ENCODE data around the gene SBF2. TPM values are rescaled to one million over a fixed set of nuclear protein-coding genes. Genes with fewer than 3 reads are reported as not detected.

SBF2 gene
- total and polyA plus RNA-seq, 9 of the 15 experiments (the other 6 are each of a cell fraction or from before 2014, with no cell fraction given), result 0.80 to 9.5 (median 5.0) TPM

- TF ChIP-seq ETV6 (IDR thresholded peaks at IDR 0.05; ENCODE audit: borderline replicate concordance in 1 of 2, low read depth in 2 of 2, low read length in 1 of 2) (no peak), ETV6 (CRISPR knock-in tag; IDR thresholded peaks at IDR 0.05; ENCODE audit: borderline replicate concordance) (0 out of 2 replicates have a peak, but pooled peaks have one; percentile 66), ZFX (CRISPR knock-in tag; IDR thresholded peaks at IDR 0.05) (peak; percentile 90), HES1 (IDR thresholded peaks at IDR 0.05; ENCODE audit: low read depth) (no peak), CTCFL (IDR thresholded peaks at IDR 0.05; ENCODE audit: borderline replicate concordance, insufficient read depth, low read depth, low read length, poor library complexity, severe bottlenecking) (peak; percentile 22), DPF2 (IDR thresholded peaks at IDR 0.05) (peak; percentile 54; the same call in 1 of the 2 replicates), C11orf30 (IDR thresholded peaks at IDR 0.05; ENCODE audit: low read depth) (no peak), GATA2 (CRISPR knock-in tag; IDR thresholded peaks at IDR 0.05) (peak; percentile 63), ZNF354B (CRISPR knock-in tag; IDR thresholded peaks at IDR 0.05) (no peak), KDM1A (IDR thresholded peaks at IDR 0.05) (peak; percentile 92), NR4A1 (CRISPR knock-in tag; IDR thresholded peaks at IDR 0.05) (no peak), NR4A1 (tag; IDR thresholded peaks at IDR 0.05) (peak; percentile 5; the same call in 1 of the 2 replicates), STAT5B (CRISPR knock-in tag; IDR thresholded peaks at IDR 0.05) (no peak), CXXC5 (CRISPR knock-in tag; IDR thresholded peaks at IDR 0.05) (peak; percentile 49)
- TF ChIP-seq, protein P1, sequence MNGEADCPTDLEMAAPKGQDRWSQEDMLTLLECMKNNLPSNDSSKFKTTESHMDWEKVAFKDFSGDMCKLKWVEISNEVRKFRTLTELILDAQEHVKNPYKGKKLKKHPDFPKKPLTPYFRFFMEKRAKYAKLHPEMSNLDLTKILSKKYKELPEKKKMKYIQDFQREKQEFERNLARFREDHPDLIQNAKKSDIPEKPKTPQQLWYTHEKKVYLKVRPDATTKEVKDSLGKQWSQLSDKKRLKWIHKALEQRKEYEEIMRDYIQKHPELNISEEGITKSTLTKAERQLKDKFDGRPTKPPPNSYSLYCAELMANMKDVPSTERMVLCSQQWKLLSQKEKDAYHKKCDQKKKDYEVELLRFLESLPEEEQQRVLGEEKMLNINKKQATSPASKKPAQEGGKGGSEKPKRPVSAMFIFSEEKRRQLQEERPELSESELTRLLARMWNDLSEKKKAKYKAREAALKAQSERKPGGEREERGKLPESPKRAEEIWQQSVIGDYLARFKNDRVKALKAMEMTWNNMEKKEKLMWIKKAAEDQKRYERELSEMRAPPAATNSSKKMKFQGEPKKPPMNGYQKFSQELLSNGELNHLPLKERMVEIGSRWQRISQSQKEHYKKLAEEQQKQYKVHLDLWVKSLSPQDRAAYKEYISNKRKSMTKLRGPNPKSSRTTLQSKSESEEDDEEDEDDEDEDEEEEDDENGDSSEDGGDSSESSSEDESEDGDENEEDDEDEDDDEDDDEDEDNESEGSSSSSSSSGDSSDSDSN (IDR thresholded peaks at IDR 0.05; ENCODE audit: borderline replicate concordance in 1 of 2, low read depth in 2 of 2, low read length in 2 of 2), result peak in 1 of 2 experiments; percentile 66; a peak in 1 of 4 replicates
- TF ChIP-seq, protein P2, sequence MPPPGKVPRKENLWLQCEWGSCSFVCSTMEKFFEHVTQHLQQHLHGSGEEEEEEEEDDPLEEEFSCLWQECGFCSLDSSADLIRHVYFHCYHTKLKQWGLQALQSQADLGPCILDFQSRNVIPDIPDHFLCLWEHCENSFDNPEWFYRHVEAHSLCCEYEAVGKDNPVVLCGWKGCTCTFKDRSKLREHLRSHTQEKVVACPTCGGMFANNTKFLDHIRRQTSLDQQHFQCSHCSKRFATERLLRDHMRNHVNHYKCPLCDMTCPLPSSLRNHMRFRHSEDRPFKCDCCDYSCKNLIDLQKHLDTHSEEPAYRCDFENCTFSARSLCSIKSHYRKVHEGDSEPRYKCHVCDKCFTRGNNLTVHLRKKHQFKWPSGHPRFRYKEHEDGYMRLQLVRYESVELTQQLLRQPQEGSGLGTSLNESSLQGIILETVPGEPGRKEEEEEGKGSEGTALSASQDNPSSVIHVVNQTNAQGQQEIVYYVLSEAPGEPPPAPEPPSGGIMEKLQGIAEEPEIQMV (tag; conservative IDR thresholded peaks at IDR 0.05; ENCODE audit: low read depth), result no peak
- TF ChIP-seq, protein P3, sequence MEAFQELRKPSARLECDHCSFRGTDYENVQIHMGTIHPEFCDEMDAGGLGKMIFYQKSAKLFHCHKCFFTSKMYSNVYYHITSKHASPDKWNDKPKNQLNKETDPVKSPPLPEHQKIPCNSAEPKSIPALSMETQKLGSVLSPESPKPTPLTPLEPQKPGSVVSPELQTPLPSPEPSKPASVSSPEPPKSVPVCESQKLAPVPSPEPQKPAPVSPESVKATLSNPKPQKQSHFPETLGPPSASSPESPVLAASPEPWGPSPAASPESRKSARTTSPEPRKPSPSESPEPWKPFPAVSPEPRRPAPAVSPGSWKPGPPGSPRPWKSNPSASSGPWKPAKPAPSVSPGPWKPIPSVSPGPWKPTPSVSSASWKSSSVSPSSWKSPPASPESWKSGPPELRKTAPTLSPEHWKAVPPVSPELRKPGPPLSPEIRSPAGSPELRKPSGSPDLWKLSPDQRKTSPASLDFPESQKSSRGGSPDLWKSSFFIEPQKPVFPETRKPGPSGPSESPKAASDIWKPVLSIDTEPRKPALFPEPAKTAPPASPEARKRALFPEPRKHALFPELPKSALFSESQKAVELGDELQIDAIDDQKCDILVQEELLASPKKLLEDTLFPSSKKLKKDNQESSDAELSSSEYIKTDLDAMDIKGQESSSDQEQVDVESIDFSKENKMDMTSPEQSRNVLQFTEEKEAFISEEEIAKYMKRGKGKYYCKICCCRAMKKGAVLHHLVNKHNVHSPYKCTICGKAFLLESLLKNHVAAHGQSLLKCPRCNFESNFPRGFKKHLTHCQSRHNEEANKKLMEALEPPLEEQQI (IDR thresholded peaks at IDR 0.05), result no peak
These were observed 535.1 kb downstream of the SBF2 start (continued) for GRCh38 chr11:9758637-9759518.
